Esophagus muscularis mucosa (tissue), 4 donors: ENCODE results near the gene ATG9A. TPM values are rescaled to one million over a fixed set of nuclear protein-coding genes. Genes with fewer than 3 reads are reported as not detected.
"Not testable (repeated sequence)": the region's sequence is repeated elsewhere in the genome, so short reads cannot be mapped to it uniquely, and the experiment has no call there.

Experiments
- DNase-seq: peaks from one replicate; pipeline ENCODE4 v3.0.0-alpha.2; 2017; ENCODE audit errors: extremely low spot score
- H3K27ac ChIP-seq, 4 donors: fragments of 200-600 bp; sonication (generic); replicated peaks in 1 of 4; 1 replicate in 3 of 4; 2 replicates in 1 of 4; pipeline ENCODE4 v1.5.1; 2016 to 2019; ENCODE audit warnings: mild to moderate bottlenecking in 1 of 4
- H3K27me3 ChIP-seq, 4 donors: fragments of 200-600 bp; sonication (generic); one replicate each; pipeline versions ENCODE4 v1.5.1 to v1.6.0; 2016 to 2019
- H3K36me3 ChIP-seq, 4 donors: fragments of 200-600 bp; sonication (generic); one replicate each; pipeline ENCODE4 v1.5.1; 2016 to 2019
- H3K4me1 ChIP-seq, 4 donors: fragments of 200-600 bp; sonication (generic); one replicate each; pipeline ENCODE4 v1.5.1; 2016 to 2019
- H3K4me3 ChIP-seq, 4 donors: fragments of 200-600 bp; sonication (generic); 1 replicate in 2 of 4; 2 replicates in 2 of 4; pipeline ENCODE4 v1.5.1; 2016 to 2019; ENCODE audit warnings: mild to moderate bottlenecking in 4 of 4, moderate library complexity in 1 of 4
- H3K9me3 ChIP-seq, 4 donors: fragments of 200-600 bp; sonication (generic); 1 replicate in 3 of 4; 2 replicates in 1 of 4; pipeline ENCODE4 v1.5.1; 2016 to 2019
- EP300 ChIP-seq: sonication (generic); formaldehyde crosslinking; IDR thresholded peaks from one replicate; pipeline ENCODE4 v1.6.1; 2017; ENCODE audit warnings: antibody characterized with exemption
- POLR2A ChIP-seq: fragments of 450-650 bp; IDR thresholded peaks from one replicate; pipeline ENCODE4 v1.6.1; 2017; ENCODE audit warnings: antibody characterized with exemption, moderate library complexity, mild to moderate bottlenecking, low read depth
- POLR2AphosphoS5 ChIP-seq, 2 donors: sonication (generic); formaldehyde crosslinking; IDR thresholded peaks; one replicate each; pipeline ENCODE4 v1.6.1; 2017; ENCODE audit warnings: antibody characterized with exemption in 2 of 2
- WGBS: methylation state at CpG from one replicate; pipeline ENCODE4 v1.1.5; 2018; 5-methylcytosine and 5-hydroxymethylcytosine counted together
- intact Hi-C: fragments of 100-400 bp; cut with DNase I; formaldehyde crosslinking; loops from one replicate; pipeline ENCODE4 v1.15.1; 2023
- total RNA-seq, 4 donors: library from RNA; depleted of rRNA; stranded (reverse); fragments of >200 nt; gene quantifications; one replicate each; pipeline versions ENCODE4 v1.1.0 to v1.2.1, GENCODE V29; 2016
- TF ChIP-seq, protein P1 (sequence below), 3 experiments: fragments of 200-600 bp in 2 of 3; fragments of 450-650 bp in 1 of 3; sonication (generic) in 2 of 3; IDR thresholded peaks; one replicate each; pipeline ENCODE4 v1.5.1; 2017 to 2019; ENCODE audit warnings: antibody characterized with exemption in 3 of 3, mild to moderate bottlenecking in 2 of 3, moderate library complexity in 1 of 3

The ATG9A gene
- total RNA-seq, 4 donors from 2014 or later, result 41.5 to 75.3 (median 56.2) TPM

- peaks cover 0 to 30% (median 0%) of the 10 kb centered on the region in 4 donors for H3K27me3 ChIP-seq
- 60% methylated on average over 5 of the region's 5 CpGs for WGBS
- TF ChIP-seq, protein P1, sequence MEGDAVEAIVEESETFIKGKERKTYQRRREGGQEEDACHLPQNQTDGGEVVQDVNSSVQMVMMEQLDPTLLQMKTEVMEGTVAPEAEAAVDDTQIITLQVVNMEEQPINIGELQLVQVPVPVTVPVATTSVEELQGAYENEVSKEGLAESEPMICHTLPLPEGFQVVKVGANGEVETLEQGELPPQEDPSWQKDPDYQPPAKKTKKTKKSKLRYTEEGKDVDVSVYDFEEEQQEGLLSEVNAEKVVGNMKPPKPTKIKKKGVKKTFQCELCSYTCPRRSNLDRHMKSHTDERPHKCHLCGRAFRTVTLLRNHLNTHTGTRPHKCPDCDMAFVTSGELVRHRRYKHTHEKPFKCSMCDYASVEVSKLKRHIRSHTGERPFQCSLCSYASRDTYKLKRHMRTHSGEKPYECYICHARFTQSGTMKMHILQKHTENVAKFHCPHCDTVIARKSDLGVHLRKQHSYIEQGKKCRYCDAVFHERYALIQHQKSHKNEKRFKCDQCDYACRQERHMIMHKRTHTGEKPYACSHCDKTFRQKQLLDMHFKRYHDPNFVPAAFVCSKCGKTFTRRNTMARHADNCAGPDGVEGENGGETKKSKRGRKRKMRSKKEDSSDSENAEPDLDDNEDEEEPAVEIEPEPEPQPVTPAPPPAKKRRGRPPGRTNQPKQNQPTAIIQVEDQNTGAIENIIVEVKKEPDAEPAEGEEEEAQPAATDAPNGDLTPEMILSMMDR (IDR thresholded peaks at IDR 0.05), result no peak
- TF ChIP-seq POLR2AphosphoS5 (IDR thresholded peaks at IDR 0.05), result no peak
- no peak for TF ChIP-seq EP300
- TF ChIP-seq POLR2A, result no peak
- no peaks in the 10 kb centered on the region for H3K36me3 ChIP-seq
- no peak overlapping the region for H3K27ac ChIP-seq
- intact Hi-C loops, result loop anchor here (5.0 kb wide), 1 partner anchor 41 kb away; no protein-coding TSS in a partner anchor
- no peak overlapping the region for H3K4me3 ChIP-seq
- no peak for DNase-seq
- no peaks in the 10 kb centered on the region for H3K4me1 ChIP-seq
- H3K9me3 ChIP-seq, result no peaks in the 10 kb centered on the region
Observed at GRCh38 chr2:219261024-219261855, 31.8 kb upstream of the ATG9A start.

DNA sequence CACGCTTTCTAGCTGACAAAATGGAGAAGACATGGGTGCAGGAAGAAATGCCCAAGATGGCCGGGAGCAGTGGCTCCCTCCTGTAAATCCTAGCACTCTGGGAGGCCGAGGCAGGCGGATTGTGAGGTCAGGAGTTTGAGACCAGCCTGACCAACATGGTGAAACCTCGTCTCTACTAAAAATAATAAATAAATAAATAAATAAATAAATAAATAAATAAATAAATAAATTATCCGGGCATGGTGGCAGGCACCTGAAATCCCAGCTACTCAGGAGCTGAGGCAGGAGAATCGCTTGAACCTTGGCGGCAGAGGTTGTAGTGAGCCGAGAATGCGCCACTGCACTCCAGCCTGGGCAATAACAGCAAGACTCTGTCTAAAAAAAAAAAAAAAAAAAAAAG, 29.5 kb upstream of the ATG9A start:
- H3K27ac ChIP-seq, intact Hi-C loops, H3K36me3 ChIP-seq, H3K9me3 ChIP-seq, H3K4me3 ChIP-seq, DNase-seq: not testable (repeated sequence)
- peaks cover 0 to 30% (median 0%) of the 10 kb centered on the region in 4 donors for H3K27me3 ChIP-seq
- peaks cover 5 to 13% (median 11%) of the 10 kb centered on the region in 4 donors for H3K4me1 ChIP-seq
- WGBS, result 89% methylated on average over 10 of the region's 10 CpGs

- peaks cover 0 to 10% (median 0%) of the 10 kb centered on the region in 4 donors for H3K27me3 ChIP-seq
- TF ChIP-seq POLR2AphosphoS5 (IDR thresholded peaks at IDR 0.05) (no peak), POLR2A (no peak), EP300 (no peak)
- TF ChIP-seq, protein P1 (IDR thresholded peaks at IDR 0.05), result no peak
- H3K27ac ChIP-seq, result peak overlapping the region; percentile 83 to 89 (median 85)
- H3K4me3 ChIP-seq, result peak overlapping the region; percentile 65 to 81 (median 76)
- 42% methylated on average over 6 of the region's 12 CpGs for WGBS
- intact Hi-C loops, result no loop called here
- no peak for DNase-seq
- peaks cover 7 to 17% (median 16%) of the 10 kb centered on the region in 4 donors for H3K36me3 ChIP-seq
- peaks cover 35 to 55% (median 51%) of the 10 kb centered on the region in 4 donors for H3K4me1 ChIP-seq
- no peaks in the 10 kb centered on the region for H3K9me3 ChIP-seq
Observed at GRCh38 chr2:219254590-219255201, 25.3 kb upstream of the ATG9A start.

DNA sequence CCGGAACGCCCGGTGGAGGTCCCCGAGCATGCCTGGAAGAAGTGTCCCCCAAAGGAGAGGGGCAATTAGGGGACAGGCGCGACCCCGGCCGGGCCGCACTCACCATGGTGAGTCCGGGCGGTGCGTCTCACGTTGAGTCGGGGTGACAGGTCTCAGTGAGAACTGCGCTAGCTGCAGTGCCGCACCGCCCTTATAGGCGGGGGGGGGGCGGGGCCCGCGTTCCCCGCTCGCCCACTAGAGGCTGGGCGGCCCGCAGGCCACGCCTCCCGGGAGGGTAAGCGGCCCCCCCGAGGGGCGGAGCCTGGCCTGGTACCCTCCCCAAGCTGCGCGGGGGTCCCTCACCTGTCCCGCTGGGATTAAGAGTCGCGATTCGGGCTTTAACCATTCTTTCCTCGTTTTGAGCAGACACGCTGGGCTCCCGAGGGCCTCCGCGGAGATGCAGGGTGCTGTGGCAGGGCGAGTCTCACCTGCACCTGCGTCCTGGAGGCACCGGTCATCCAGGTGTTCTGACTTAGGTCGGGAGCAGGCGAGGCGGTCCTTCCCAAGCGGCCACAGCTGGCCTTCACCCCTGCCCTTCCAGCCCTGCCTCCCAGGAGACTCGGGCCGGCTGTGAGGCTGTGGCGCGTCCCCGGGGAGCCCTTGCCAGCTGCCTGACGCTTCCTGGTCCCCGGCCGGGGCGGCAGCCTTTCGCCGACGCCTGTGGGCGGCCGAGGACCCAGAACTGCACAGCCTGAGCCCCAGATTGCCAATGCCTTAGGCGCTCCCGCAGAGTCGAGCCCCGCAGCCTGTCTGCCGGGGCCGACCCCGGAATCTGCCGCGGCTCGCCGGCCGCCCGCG, 24.5 kb upstream of the ATG9A start, which contains the start of gene TUBA4A:
TUBA4A (minus strand) TSS at position 166 of the 837 bp plus-strand sequence; CDS start at position 106, 60 bp downstream.
- TF ChIP-seq, protein P1 (IDR thresholded peaks at IDR 0.05), result peak; percentile 11 to 25 (median 20)
- TF ChIP-seq EP300, result no peak
- peak; percentile 96 for TF ChIP-seq POLR2A
- peak; percentile 92 to 98 for TF ChIP-seq POLR2AphosphoS5 (IDR thresholded peaks at IDR 0.05)
- Histone ChIP-seq H3K27me3 (peaks cover 0 to 10% (median 0%) of the 10 kb centered on the region in 4 donors), H3K4me3 (peak within 1 kb of the TSS; percentile 65 to 81 (median 76)), H3K4me1 (peaks cover 43 to 62% (median 58%) of the 10 kb centered on the region in 4 donors), H3K9me3 (no peaks in the 10 kb centered on the region), H3K27ac (peak within 1 kb of the TSS; percentile 83 to 89 (median 85)), H3K36me3 (peaks cover 7 to 21% (median 17%) of the 10 kb centered on the region in 4 donors)
- 0% methylated on average over 2 of the region's 76 CpGs for WGBS
- intact Hi-C loops, result no loop called here
- peak; percentile 93 for DNase-seq
